Activated naive CD8-positive, alpha-beta T cell (primary cell): ENCODE results near the gene COG2.
"Not testable (repeated sequence)": the region's sequence is repeated elsewhere in the genome, so short reads cannot be mapped to it uniquely, and the experiment has no call there.

ENCODE experiments used
- H3K27ac Mint-ChIP-seq: one replicate; pipeline ENCODE4 v1.8.0; 2021; ENCODE audit warnings: mixed read lengths
- H3K27me3 Mint-ChIP-seq: one replicate; pipeline ENCODE4 v1.8.0; 2021; ENCODE audit warnings: mixed read lengths
- H3K36me3 Mint-ChIP-seq: one replicate; pipeline ENCODE4 v1.8.0; 2021; ENCODE audit warnings: mixed read lengths
- H3K4me1 Mint-ChIP-seq: one replicate; pipeline ENCODE4 v1.8.0; 2021; ENCODE audit warnings: low read depth, mixed read lengths
- H3K4me3 Mint-ChIP-seq: one replicate; pipeline ENCODE4 v1.8.0; 2021; ENCODE audit warnings: mild to moderate bottlenecking, mixed read lengths
- H3K9me3 Mint-ChIP-seq: one replicate; pipeline ENCODE4 v1.8.0; 2021; ENCODE audit warnings: low read depth, mixed read lengths

COG2 gene

GRCh38 chr1:230641346-230641745 lies 935 bp upstream of the COG2 start:
- Mint-ChIP-seq H3K4me1 (peaks cover 38% of the 10 kb centered on the region), H3K9me3 (no peaks in the 10 kb centered on the region), H3K27me3 (peaks cover 18% of the 10 kb centered on the region), H3K4me3 (peak overlapping the region; percentile 82), H3K27ac (no peak overlapping the region), H3K36me3 (peaks cover 1% of the 10 kb centered on the region)

DNA sequence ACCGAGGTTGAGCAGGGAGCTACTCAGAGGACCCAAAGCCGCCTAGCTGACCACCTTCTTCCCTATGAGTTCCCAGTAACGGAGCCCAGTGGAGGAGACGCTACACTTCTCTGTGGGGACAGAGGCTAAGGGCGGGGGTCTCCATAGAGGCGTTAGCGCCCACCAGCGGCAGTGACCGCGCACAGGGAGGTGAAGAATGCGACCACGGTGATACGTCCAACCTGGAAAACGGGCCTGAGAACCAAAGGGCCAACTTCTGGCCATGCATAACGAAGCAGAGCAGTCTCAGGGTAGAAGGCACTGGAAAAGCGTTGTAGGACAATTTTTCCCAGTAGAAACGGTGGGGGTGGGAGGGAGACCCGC lies 400 bp upstream of the COG2 start:
- Mint-ChIP-seq H3K36me3 (peaks cover 3% of the 10 kb centered on the region), H3K4me1 (peaks cover 44% of the 10 kb centered on the region), H3K27ac (peak overlapping the region; percentile 29), H3K27me3 (peaks cover 13% of the 10 kb centered on the region), H3K9me3 (no peaks in the 10 kb centered on the region), H3K4me3 (peak overlapping the region; percentile 82)

DNA sequence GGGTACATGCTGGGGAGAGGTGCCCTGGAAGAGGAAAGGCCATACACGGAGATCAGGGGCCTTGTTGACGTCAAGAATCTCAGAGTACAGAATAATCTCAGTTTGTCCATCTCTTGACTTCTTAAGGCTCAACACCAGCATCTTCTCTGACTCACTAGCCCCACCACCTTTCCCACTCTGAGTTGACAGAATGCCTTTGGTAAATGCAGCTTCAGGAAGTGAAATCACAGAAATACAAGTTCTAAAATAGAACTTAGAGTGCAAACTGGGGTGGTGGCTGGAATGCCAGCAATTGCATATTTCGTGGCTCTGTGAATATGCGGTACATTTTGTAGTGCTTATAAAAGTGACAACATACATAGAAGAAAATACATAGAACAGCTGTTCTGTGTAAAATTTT lies 1.6 kb downstream of the COG2 start:
- H3K27me3 Mint-ChIP-seq: peaks cover 6% of the 10 kb centered on the region
- peak overlapping the region; percentile 100 for H3K4me3 Mint-ChIP-seq
- H3K9me3 Mint-ChIP-seq: no peaks in the 10 kb centered on the region
- peaks cover 3% of the 10 kb centered on the region for H3K36me3 Mint-ChIP-seq
- H3K27ac Mint-ChIP-seq: peak overlapping the region; percentile 22
- peaks cover 59% of the 10 kb centered on the region for H3K4me1 Mint-ChIP-seq

DNA sequence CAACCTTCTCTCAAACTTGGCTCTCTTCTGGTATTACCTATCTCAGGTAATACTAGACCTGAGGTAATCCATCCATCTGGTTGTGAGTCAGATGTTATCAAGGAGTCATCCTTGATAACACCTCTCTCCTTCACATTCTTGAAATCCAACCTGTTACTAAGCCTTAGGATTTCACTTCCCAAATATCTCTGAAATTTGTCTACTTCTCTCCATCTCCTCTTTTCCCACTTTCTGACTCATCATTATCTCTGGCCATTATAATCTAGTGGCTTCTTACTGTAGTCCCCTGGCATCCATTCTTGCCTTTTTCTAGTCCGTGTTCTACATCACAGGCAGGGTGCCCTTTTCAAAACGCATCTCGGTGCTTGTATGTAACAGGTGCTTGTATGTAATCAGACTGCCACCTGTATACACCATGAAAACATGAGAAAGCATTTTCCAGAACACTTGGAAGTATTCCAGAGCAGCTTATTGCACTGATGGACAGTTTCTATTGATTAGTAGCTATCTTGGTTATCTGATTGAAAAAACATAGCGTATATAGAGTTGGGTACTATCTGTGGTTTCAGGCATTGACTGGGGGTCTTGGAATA lies 4.5 kb downstream of the COG2 start:
- H3K36me3 Mint-ChIP-seq: peaks cover 12% of the 10 kb centered on the region
- H3K9me3 Mint-ChIP-seq: no peaks in the 10 kb centered on the region
- peak overlapping the region; percentile 13 for H3K27ac Mint-ChIP-seq
- H3K4me3 Mint-ChIP-seq: peak overlapping the region; percentile 30
- peaks cover 78% of the 10 kb centered on the region for H3K4me1 Mint-ChIP-seq
- H3K27me3 Mint-ChIP-seq: no peaks in the 10 kb centered on the region

- H3K4me3 Mint-ChIP-seq: peak overlapping the region; percentile 30
- no peaks in the 10 kb centered on the region for H3K9me3 Mint-ChIP-seq
- no peaks in the 10 kb centered on the region for H3K27me3 Mint-ChIP-seq
- H3K27ac Mint-ChIP-seq: no peak overlapping the region
- peaks cover 81% of the 10 kb centered on the region for H3K4me1 Mint-ChIP-seq
- H3K36me3 Mint-ChIP-seq: peaks cover 17% of the 10 kb centered on the region
Observed at GRCh38 chr1:230647321-230647720, 5.0 kb downstream of the COG2 start.

GRCh38 chr1:230648114-230648513 lies 5.8 kb downstream of the COG2 start:
- H3K27me3 Mint-ChIP-seq: no peaks in the 10 kb centered on the region
- H3K27ac Mint-ChIP-seq: no peak overlapping the region
- H3K4me1 Mint-ChIP-seq: peaks cover 83% of the 10 kb centered on the region
- H3K36me3 Mint-ChIP-seq: peaks cover 17% of the 10 kb centered on the region
- H3K4me3 Mint-ChIP-seq: no peak overlapping the region
- H3K9me3 Mint-ChIP-seq: no peaks in the 10 kb centered on the region

DNA sequence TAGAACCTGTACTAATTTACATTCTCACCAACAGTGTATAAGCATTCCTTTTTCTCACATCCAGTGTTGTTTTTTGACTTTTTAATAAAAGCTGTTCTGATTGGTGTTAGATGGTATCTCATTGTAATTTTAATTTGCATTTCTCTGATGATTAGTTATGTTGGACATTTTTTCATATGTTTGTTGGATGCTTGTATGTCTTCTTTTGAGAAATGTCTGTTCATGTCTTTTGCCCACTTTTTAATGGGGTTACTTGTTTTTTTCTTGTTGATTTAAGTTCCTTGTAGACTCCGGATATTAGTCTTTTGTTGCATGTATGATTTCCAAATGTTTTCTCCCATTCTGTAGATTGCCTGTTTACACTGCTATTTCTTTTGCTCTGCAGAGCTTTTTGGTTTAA lies 8.0 kb downstream of the COG2 start:
- Mint-ChIP-seq H3K4me3 (no peak overlapping the region), H3K9me3 (no peaks in the 10 kb centered on the region), H3K27me3 (no peaks in the 10 kb centered on the region), H3K27ac (no peak overlapping the region), H3K4me1 (peaks cover 80% of the 10 kb centered on the region), H3K36me3 (peaks cover 25% of the 10 kb centered on the region)

GRCh38 chr1:230651235-230651634 lies 9.0 kb downstream of the COG2 start:
- no peak overlapping the region for H3K27ac Mint-ChIP-seq
- no peaks in the 10 kb centered on the region for H3K9me3 Mint-ChIP-seq
- no peaks in the 10 kb centered on the region for H3K27me3 Mint-ChIP-seq
- H3K36me3 Mint-ChIP-seq: peaks cover 25% of the 10 kb centered on the region
- H3K4me3 Mint-ChIP-seq: no peak overlapping the region
- H3K4me1 Mint-ChIP-seq: peaks cover 83% of the 10 kb centered on the region

DNA sequence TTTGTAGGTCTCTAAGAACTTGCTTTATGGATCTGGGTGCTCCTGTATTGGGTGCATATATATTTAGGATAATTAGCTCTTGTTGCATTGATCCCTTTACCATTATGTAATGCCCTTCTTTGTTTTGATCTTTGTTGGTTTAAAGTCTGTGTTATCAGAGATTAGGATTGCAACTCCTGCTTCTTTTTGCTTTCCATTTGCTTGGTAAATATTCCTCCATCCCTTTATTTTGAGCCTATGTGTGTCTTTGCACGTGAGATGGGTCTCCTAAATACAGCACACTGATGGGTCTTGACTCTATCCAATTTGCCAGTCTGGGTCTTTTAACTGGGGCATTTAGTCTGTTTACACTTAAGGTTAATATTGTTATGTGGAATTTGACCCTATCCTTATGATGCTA lies 14.4 kb downstream of the COG2 start:
- not testable (repeated sequence) for H3K4me3 Mint-ChIP-seq, H3K27me3 Mint-ChIP-seq, H3K27ac Mint-ChIP-seq, H3K9me3 Mint-ChIP-seq
- Mint-ChIP-seq H3K4me1 (peaks cover 51% of the 10 kb centered on the region), H3K36me3 (peaks cover 13% of the 10 kb centered on the region)

DNA sequence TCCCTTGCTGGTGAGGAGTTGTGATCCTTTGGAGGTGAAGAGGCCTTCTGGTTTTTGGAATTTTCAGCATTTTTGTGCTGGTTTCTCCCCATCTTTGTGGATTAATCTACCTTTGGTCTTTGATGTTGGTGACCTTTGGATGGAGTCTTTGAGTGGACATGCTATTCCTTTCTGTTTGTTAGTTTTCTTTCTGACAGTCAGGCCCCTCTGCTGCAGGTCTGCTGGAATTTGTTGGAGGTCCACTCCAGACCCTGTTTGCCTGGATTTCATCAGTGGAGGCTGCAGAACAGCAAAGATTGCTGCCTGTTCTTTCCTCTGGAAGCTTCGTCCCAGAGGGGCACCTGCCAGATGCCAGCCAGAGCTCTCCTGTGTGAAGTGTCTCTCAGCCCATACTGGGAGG lies 15.8 kb downstream of the COG2 start:
- H3K36me3 Mint-ChIP-seq, H3K27me3 Mint-ChIP-seq, H3K4me3 Mint-ChIP-seq, H3K9me3 Mint-ChIP-seq, H3K27ac Mint-ChIP-seq: not testable (repeated sequence)
- H3K4me1 Mint-ChIP-seq: peaks cover 41% of the 10 kb centered on the region

DNA sequence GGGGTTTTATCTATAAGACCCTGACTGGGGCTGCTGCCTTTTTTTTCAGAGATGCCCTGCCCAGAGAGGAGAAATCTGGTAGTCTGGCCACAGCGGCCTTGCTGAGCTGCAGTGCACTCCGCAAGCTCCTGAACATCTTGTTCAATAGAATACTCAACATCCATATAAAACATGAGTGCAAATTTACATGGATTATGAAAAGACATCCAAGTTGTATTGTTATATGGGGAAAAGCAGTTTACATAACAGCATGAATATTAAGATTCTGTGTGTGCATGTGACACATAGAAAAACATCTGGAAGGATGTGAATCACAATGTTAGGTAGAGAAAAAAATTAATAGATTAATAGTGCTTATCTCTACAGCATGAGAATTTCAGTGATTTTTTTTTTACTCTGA lies 16.4 kb downstream of the COG2 start:
- peaks cover 6% of the 10 kb centered on the region for H3K36me3 Mint-ChIP-seq
- no peaks in the 10 kb centered on the region for H3K27me3 Mint-ChIP-seq
- H3K27ac Mint-ChIP-seq: no peak overlapping the region
- peaks cover 37% of the 10 kb centered on the region for H3K4me1 Mint-ChIP-seq
- H3K4me3 Mint-ChIP-seq: no peak overlapping the region
- H3K9me3 Mint-ChIP-seq: no peaks in the 10 kb centered on the region

GRCh38 chr1:230661976-230662375 lies 19.7 kb downstream of the COG2 start:
- Mint-ChIP-seq H3K27ac (no peak overlapping the region), H3K4me1 (peaks cover 6% of the 10 kb centered on the region), H3K36me3 (peaks cover 15% of the 10 kb centered on the region)

DNA sequence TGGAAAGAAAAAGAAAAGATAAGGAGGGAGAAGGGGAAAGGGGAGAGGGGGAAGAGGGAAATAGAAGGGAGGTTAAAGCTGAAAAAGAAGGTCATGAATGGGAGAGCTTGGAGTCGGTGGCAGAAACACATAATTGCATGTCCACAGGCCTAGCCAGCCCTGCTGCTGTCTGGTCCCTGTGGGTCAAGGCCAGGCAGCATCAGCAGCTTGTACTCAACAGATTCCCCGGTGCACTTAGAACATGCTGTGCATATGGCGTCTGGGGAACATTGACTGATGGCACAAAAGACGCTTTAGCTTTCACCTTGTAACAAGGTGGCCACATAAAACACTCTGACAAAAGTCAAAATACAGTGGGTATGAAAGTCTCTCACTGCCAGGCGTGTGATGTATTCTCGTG lies 25.9 kb downstream of the COG2 start:
- Mint-ChIP-seq H3K27me3 (no peaks in the 10 kb centered on the region), H3K4me3 (no peak overlapping the region), H3K27ac (no peak overlapping the region), H3K4me1 (no peaks in the 10 kb centered on the region), H3K36me3 (peaks cover 15% of the 10 kb centered on the region), H3K9me3 (no peaks in the 10 kb centered on the region)

More at GRCh38 chr1:230661976-230662375, 19.7 kb downstream of the COG2 start:
- no peak overlapping the region for H3K4me3 Mint-ChIP-seq
- no peaks in the 10 kb centered on the region for H3K9me3 Mint-ChIP-seq
- H3K27me3 Mint-ChIP-seq: no peaks in the 10 kb centered on the region

- Mint-ChIP-seq H3K27me3 (no peaks in the 10 kb centered on the region), H3K27ac (no peak overlapping the region), H3K4me3 (no peak overlapping the region), H3K9me3 (no peaks in the 10 kb centered on the region), H3K36me3 (peaks cover 15% of the 10 kb centered on the region), H3K4me1 (no peaks in the 10 kb centered on the region)
Observed at GRCh38 chr1:230669543-230669942, 27.3 kb downstream of the COG2 start.

DNA sequence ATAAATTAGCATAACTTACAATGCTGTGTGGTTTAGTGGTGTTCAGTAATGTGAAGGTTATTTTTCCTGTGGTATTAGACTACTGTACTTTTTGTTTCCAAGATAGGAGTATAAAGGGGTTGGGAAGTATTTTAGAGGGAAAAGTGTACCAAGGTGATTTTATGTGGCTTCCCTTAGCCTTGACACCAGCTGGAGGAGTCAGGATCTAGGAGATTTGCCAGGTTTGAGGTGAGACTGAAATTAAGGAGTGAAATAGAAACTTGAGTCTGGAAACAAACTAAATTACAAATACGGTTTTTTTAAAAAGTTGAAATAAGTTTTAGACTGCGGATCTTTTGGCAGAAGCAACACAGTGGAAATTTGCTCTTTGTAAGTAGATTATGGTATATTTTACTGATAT lies 32.3 kb downstream of the COG2 start:
- Mint-ChIP-seq H3K36me3 (peaks cover 13% of the 10 kb centered on the region), H3K4me3 (no peak overlapping the region), H3K27ac (no peak overlapping the region), H3K27me3 (no peaks in the 10 kb centered on the region), H3K9me3 (no peaks in the 10 kb centered on the region), H3K4me1 (no peaks in the 10 kb centered on the region)

- H3K4me1 Mint-ChIP-seq: no peaks in the 10 kb centered on the region
- H3K27me3 Mint-ChIP-seq: no peaks in the 10 kb centered on the region
- no peak overlapping the region for H3K4me3 Mint-ChIP-seq
- no peaks in the 10 kb centered on the region for H3K9me3 Mint-ChIP-seq
- no peak overlapping the region for H3K27ac Mint-ChIP-seq
- peaks cover 16% of the 10 kb centered on the region for H3K36me3 Mint-ChIP-seq
Observed at GRCh38 chr1:230677200-230677599, 34.9 kb downstream of the COG2 start.
